Trophoblast cell (in vitro differentiated cells and primary cell): ENCODE results near the gene VPS37D.
"Not testable (repeated sequence)": the region's sequence is repeated elsewhere in the genome, so short reads cannot be mapped to it uniquely, and the experiment has no call there.

Experiments used
- DNase-seq, 2 donors: peaks; one replicate each; pipeline ENCODE4 v3.0.0-alpha.2; 2016
- H2AFZ ChIP-seq: 2 replicates; pipeline ENCODE4 v1.6.1; 2013; ENCODE audit warnings: low read length, moderate library complexity, mild to moderate bottlenecking; ENCODE audit not compliant: insufficient read depth, poor library complexity
- H2AK5ac ChIP-seq: 2 replicates; pipeline ENCODE4 v1.6.1; 2013; ENCODE audit warnings: mild to moderate bottlenecking, low read length
- H2BK120ac ChIP-seq: 2 replicates; pipeline ENCODE4 v1.6.1; 2013; ENCODE audit warnings: low read length, mild to moderate bottlenecking, moderate library complexity; ENCODE audit not compliant: insufficient read depth, poor library complexity
- H2BK12ac ChIP-seq: 2 replicates; pipeline ENCODE4 v1.6.1; 2013; ENCODE audit warnings: mild to moderate bottlenecking, low read length, moderate library complexity
- H2BK5ac ChIP-seq: 2 replicates; pipeline ENCODE4 v1.6.1; 2013; ENCODE audit warnings: low read length, low read depth, moderate library complexity, mild to moderate bottlenecking; ENCODE audit not compliant: poor library complexity
- H3K14ac ChIP-seq: 2 replicates; pipeline ENCODE4 v1.6.1; 2013; ENCODE audit warnings: mild to moderate bottlenecking, low read length
- H3K18ac ChIP-seq: 2 replicates; pipeline ENCODE4 v1.6.1; 2013; ENCODE audit warnings: mild to moderate bottlenecking, low read length
- H3K23ac ChIP-seq: 2 replicates; pipeline ENCODE4 v1.6.1; 2013; ENCODE audit warnings: low read length
- H3K27ac ChIP-seq: 2 replicates; pipeline ENCODE4 v1.5.1; 2013; ENCODE audit warnings: low read depth, mild to moderate bottlenecking, inconsistent platforms, low read length, moderate library complexity
- H3K27me3 ChIP-seq: 2 replicates; pipeline ENCODE4 v1.6.1; 2013; ENCODE audit warnings: inconsistent platforms, mild to moderate bottlenecking, low read length, moderate library complexity; ENCODE audit not compliant: insufficient read depth
- H3K36me3 ChIP-seq, 2 experiments: 1 replicate in 1 of 2; 2 replicates in 1 of 2; pipeline ENCODE4 v1.6.1; 2013; ENCODE audit warnings: low read length in 2 of 2, mild to moderate bottlenecking in 2 of 2, moderate library complexity in 1 of 2; ENCODE audit not compliant: insufficient read depth in 2 of 2, control insufficient read depth in 1 of 2
- H3K4ac ChIP-seq: 2 replicates; pipeline ENCODE4 v1.6.1; 2013; ENCODE audit warnings: low read depth, mild to moderate bottlenecking, low read length, moderate library complexity
- H3K4me1 ChIP-seq, 2 experiments: 1 replicate in 1 of 2; 2 replicates in 1 of 2; pipeline ENCODE4 v1.6.1; 2013; ENCODE audit warnings: low read length in 2 of 2, mild to moderate bottlenecking in 2 of 2, moderate library complexity in 1 of 2; ENCODE audit not compliant: insufficient read depth in 2 of 2, control insufficient read depth in 1 of 2
- H3K4me2 ChIP-seq: 2 replicates; pipeline ENCODE4 v1.6.1; 2013; ENCODE audit warnings: inconsistent platforms, mild to moderate bottlenecking, low read length, moderate library complexity
- H3K4me3 ChIP-seq: 2 replicates; pipeline ENCODE4 v1.5.1; 2013; ENCODE audit warnings: mild to moderate bottlenecking, low read depth, low read length, inconsistent platforms
- H3K79me1 ChIP-seq: one replicate; pipeline ENCODE4 v1.6.1; 2013; ENCODE audit warnings: low read length
- H3K79me2 ChIP-seq: 2 replicates; pipeline ENCODE4 v1.6.1; 2013; ENCODE audit warnings: low read length, mild to moderate bottlenecking; ENCODE audit not compliant: control insufficient read depth, insufficient read depth, poor library complexity
- H3K9ac ChIP-seq: 2 replicates; pipeline ENCODE4 v1.6.1; 2013; ENCODE audit warnings: mild to moderate bottlenecking, low read length
- H3K9me3 ChIP-seq: 2 replicates; pipeline ENCODE4 v1.6.1; 2013; ENCODE audit warnings: low read depth, mild to moderate bottlenecking, control low read depth, inconsistent platforms, low read length; ENCODE audit not compliant: insufficient read depth
- H4K12ac ChIP-seq: 2 replicates; pipeline ENCODE4 v1.6.1; 2013; ENCODE audit warnings: low read depth, mild to moderate bottlenecking, low read length, moderate library complexity
- H4K8ac ChIP-seq: 2 replicates; pipeline ENCODE4 v1.6.1; 2013; ENCODE audit warnings: low read depth, mild to moderate bottlenecking, low read length, moderate library complexity
- H4K91ac ChIP-seq: one replicate; pipeline ENCODE4 v1.6.1; 2013; ENCODE audit warnings: low read depth, mild to moderate bottlenecking, low read length, moderate library complexity
- WGBS: extraction: QIAGEN DNeasy Blood & Tissue Kit; methylation state at CpG from one replicate; pipeline ENCODE4 v1.1.7; 2013; ENCODE audit warnings: missing lambda C conversion rate; ENCODE audit not compliant: insufficient read length, insufficient coverage; ENCODE audit errors: extremely low coverage; 5-methylcytosine and 5-hydroxymethylcytosine counted together

Gene VPS37D

GRCh38 chr7:73676062-73676461 is 8.4 kb downstream of the VPS37D start:
- H2BK120ac ChIP-seq, H3K18ac ChIP-seq, H3K4me1 ChIP-seq, H3K36me3 ChIP-seq, H3K27ac ChIP-seq, H2BK12ac ChIP-seq, H2BK5ac ChIP-seq, H3K79me1 ChIP-seq, H3K4me3 ChIP-seq, H2AFZ ChIP-seq, H3K4me2 ChIP-seq, H3K9me3 ChIP-seq, H2AK5ac ChIP-seq, H3K4ac ChIP-seq, H4K12ac ChIP-seq, H3K14ac ChIP-seq, H4K91ac ChIP-seq, H3K79me2 ChIP-seq, H4K8ac ChIP-seq, H3K9ac ChIP-seq, H3K27me3 ChIP-seq, H3K23ac ChIP-seq: not testable (repeated sequence)
- DNase-seq, result peak in 1 of 2 donors; percentile 36
- no CpG with 5 or more reads among the region's 9 CpGs for WGBS

GRCh38 chr7:73678862-73679261 is 11.2 kb downstream of the VPS37D start:
- Histone ChIP-seq H3K79me1 (peaks cover 7% of the 10 kb centered on the region), H4K12ac (no peak overlapping the region), H3K4ac (no peak overlapping the region), H3K79me2 (peaks cover 8% of the 10 kb centered on the region), H3K27me3 (no peaks in the 10 kb centered on the region), H4K91ac (no peak overlapping the region), H2AK5ac (no peak overlapping the region), H3K9me3 (peaks cover 1% of the 10 kb centered on the region), H3K4me3 (no peak overlapping the region), H2BK120ac (no peak overlapping the region), H3K23ac (no peak overlapping the region), H3K27ac (no peak overlapping the region), H3K18ac (no peak overlapping the region), H2BK12ac (no peak overlapping the region), H2BK5ac (no peak overlapping the region), H3K4me2 (no peak overlapping the region), H4K8ac (no peak overlapping the region), H3K4me1 (peaks cover 9 to 10% of the 10 kb centered on the region in 2 experiments), H3K9ac (no peak overlapping the region), H3K36me3 (peaks cover 6 to 9% of the 10 kb centered on the region in 2 experiments), H2AFZ (no peak overlapping the region), H3K14ac (no peak overlapping the region)
- no peak for DNase-seq
- WGBS, result no CpG with 5 or more reads among the region's 6 CpGs

GRCh38 chr7:73679709-73680108 is 12.1 kb downstream of the VPS37D start:
- no peak overlapping the region for H3K4me2 ChIP-seq
- no peaks in the 10 kb centered on the region for H3K27me3 ChIP-seq

GRCh38 chr7:73680501-73680900 is 12.9 kb downstream of the VPS37D start:
- H3K18ac ChIP-seq, result no peak overlapping the region
- no peak overlapping the region for H3K4me2 ChIP-seq
- no peak overlapping the region for H2AFZ ChIP-seq

More at GRCh38 chr7:73679709-73680108, 12.1 kb downstream of the VPS37D start:
- no peak overlapping the region for H2BK5ac ChIP-seq
- no peak for DNase-seq
- H2BK120ac ChIP-seq, result no peak overlapping the region
- H3K4ac ChIP-seq, result no peak overlapping the region
- no peak overlapping the region for H3K18ac ChIP-seq
- no peak overlapping the region for H4K91ac ChIP-seq
- no peak overlapping the region for H2AFZ ChIP-seq
- no peak overlapping the region for H3K9ac ChIP-seq
- no peak overlapping the region for H3K4me3 ChIP-seq
- no peak overlapping the region for H4K8ac ChIP-seq
- H3K14ac ChIP-seq, result no peak overlapping the region
- no CpG with 5 or more reads among the region's 2 CpGs for WGBS
- H3K23ac ChIP-seq, result no peak overlapping the region
- H2BK12ac ChIP-seq, result no peak overlapping the region
- peaks cover 9 to 14% of the 10 kb centered on the region in 2 experiments for H3K4me1 ChIP-seq
- peaks cover 1% of the 10 kb centered on the region for H3K9me3 ChIP-seq
- H3K79me2 ChIP-seq, result peaks cover 12% of the 10 kb centered on the region
- H3K27ac ChIP-seq, result no peak overlapping the region
- H2AK5ac ChIP-seq, result no peak overlapping the region
- H4K12ac ChIP-seq, result no peak overlapping the region
- peaks cover 6 to 9% of the 10 kb centered on the region in 2 experiments for H3K36me3 ChIP-seq
- peaks cover 7% of the 10 kb centered on the region for H3K79me1 ChIP-seq

More at GRCh38 chr7:73680501-73680900, 12.9 kb downstream of the VPS37D start:
- H3K36me3 ChIP-seq, result peaks cover 6 to 9% of the 10 kb centered on the region in 2 experiments
- no peak overlapping the region for H3K9ac ChIP-seq
- no peaks in the 10 kb centered on the region for H3K27me3 ChIP-seq
- no peak overlapping the region for H2BK12ac ChIP-seq
- peaks cover 1% of the 10 kb centered on the region for H3K9me3 ChIP-seq
- no peak overlapping the region for H2BK120ac ChIP-seq
- H4K91ac ChIP-seq, result no peak overlapping the region
- no peak overlapping the region for H2BK5ac ChIP-seq
- H4K8ac ChIP-seq, result no peak overlapping the region
- peaks cover 7% of the 10 kb centered on the region for H3K79me1 ChIP-seq
- no peak overlapping the region for H3K14ac ChIP-seq
- H3K4me3 ChIP-seq, result no peak overlapping the region
- no peak overlapping the region for H2AK5ac ChIP-seq
- DNase-seq, result no peak
- no peak overlapping the region for H3K4ac ChIP-seq
- peaks cover 9 to 14% of the 10 kb centered on the region in 2 experiments for H3K4me1 ChIP-seq
- H3K79me2 ChIP-seq, result peaks cover 12% of the 10 kb centered on the region
- no peak overlapping the region for H3K27ac ChIP-seq
- no peak overlapping the region for H4K12ac ChIP-seq
- no peak overlapping the region for H3K23ac ChIP-seq
- WGBS, result no CpG with 5 or more reads among the region's 7 CpGs
